Stimulated activated effector memory CD8-positive, alpha-beta T cell treated with anti-CD3 and anti-CD28 coated beads, Interleukin-12 subunit alpha, Interleukin-12 subunit beta, amount 100 ng/mL, for 72 hours (primary cell): Measurements from ENCODE around the gene PRCC.

Source experiments
- ATAC-seq: fragments of 150-1000 bp; cut with Tn5 transposase; 2 replicates; pipeline ENCODE4 v1.10.0; 2021
- DNase-seq, 2 donors: peaks; one replicate each; pipeline ENCODE4 v3.0.0; 2021 to 2022; ENCODE audit warnings: low spot score in 2 of 2
- H3K27ac Mint-ChIP-seq: one replicate; pipeline ENCODE4 v1.8.0; 2022; ENCODE audit warnings: mild to moderate bottlenecking, mixed read lengths
- H3K36me3 Mint-ChIP-seq: one replicate; pipeline ENCODE4 v1.8.0; 2022; ENCODE audit warnings: mild to moderate bottlenecking, mixed read lengths
- H3K4me1 Mint-ChIP-seq: one replicate; pipeline ENCODE4 v1.8.0; 2022; ENCODE audit warnings: mixed read lengths
- H3K4me3 Mint-ChIP-seq: one replicate; pipeline ENCODE4 v1.8.0; 2022; ENCODE audit warnings: mild to moderate bottlenecking, mixed read lengths
- H3K9me3 Mint-ChIP-seq: one replicate; pipeline ENCODE4 v1.8.0; 2022; ENCODE audit warnings: mixed read lengths

PRCC gene

GRCh38 chr1:156844102-156844501 is 76.8 kb downstream of the PRCC start:
- H3K9me3 Mint-ChIP-seq = no peaks in the 10 kb centered on the region
- no peak overlapping the region for H3K27ac Mint-ChIP-seq
- peak overlapping the region; percentile 70 for H3K4me3 Mint-ChIP-seq
- peaks cover 44% of the 10 kb centered on the region for H3K4me1 Mint-ChIP-seq
- ATAC-seq (no peak), DNase-seq (no peak)
- H3K36me3 Mint-ChIP-seq = no peaks in the 10 kb centered on the region

GRCh38 chr1:156844638-156845037 is 77.3 kb downstream of the PRCC start:
- ATAC-seq = no peak
- H3K4me1 Mint-ChIP-seq = peaks cover 45% of the 10 kb centered on the region
- no peak overlapping the region for H3K27ac Mint-ChIP-seq
- no peak for DNase-seq
- peak overlapping the region; percentile 70 for H3K4me3 Mint-ChIP-seq
- H3K9me3 Mint-ChIP-seq = no peaks in the 10 kb centered on the region
- H3K36me3 Mint-ChIP-seq = no peaks in the 10 kb centered on the region

- Mint-ChIP-seq H3K4me3 (peak overlapping the region; percentile 70), H3K9me3 (no peaks in the 10 kb centered on the region), H3K36me3 (no peaks in the 10 kb centered on the region), H3K4me1 (peaks cover 45% of the 10 kb centered on the region), H3K27ac (no peak overlapping the region)
- ATAC-seq = peak; percentile 55
- peak in 1 of 2 donors; percentile 26 for DNase-seq
These were observed 78.0 kb downstream of the PRCC start for GRCh38 chr1:156845055-156845952.

GRCh38 chr1:156845953-156846545 is 78.7 kb downstream of the PRCC start:
- H3K36me3 Mint-ChIP-seq = no peaks in the 10 kb centered on the region
- no peak overlapping the region for H3K27ac Mint-ChIP-seq
- peak overlapping the region; percentile 70 for H3K4me3 Mint-ChIP-seq
- DNase-seq (no peak), ATAC-seq (no peak)
- H3K9me3 Mint-ChIP-seq = no peaks in the 10 kb centered on the region
- H3K4me1 Mint-ChIP-seq = peaks cover 45% of the 10 kb centered on the region

GRCh38 chr1:156846643-156847042 is 79.3 kb downstream of the PRCC start:
- Mint-ChIP-seq H3K36me3 (no peaks in the 10 kb centered on the region), H3K9me3 (no peaks in the 10 kb centered on the region), H3K4me1 (peaks cover 45% of the 10 kb centered on the region), H3K27ac (no peak overlapping the region), H3K4me3 (peak overlapping the region; percentile 70)
- DNase-seq (no peak), ATAC-seq (no peak)

GRCh38 chr1:156847591-156848460 is 80.5 kb downstream of the PRCC start:
- Mint-ChIP-seq H3K9me3 (no peaks in the 10 kb centered on the region), H3K36me3 (no peaks in the 10 kb centered on the region), H3K4me3 (peak overlapping the region; percentile 70), H3K27ac (peak overlapping the region; percentile 76), H3K4me1 (peaks cover 45% of the 10 kb centered on the region)
- ATAC-seq = no peak
- no peak for DNase-seq

GRCh38 chr1:156848461-156849150 is 81.3 kb downstream of the PRCC start:
- no peaks in the 10 kb centered on the region for H3K36me3 Mint-ChIP-seq
- DNase-seq (peak; percentile 46 to 67), ATAC-seq (peak; percentile 89)
- H3K4me1 Mint-ChIP-seq = peaks cover 45% of the 10 kb centered on the region
- H3K9me3 Mint-ChIP-seq = no peaks in the 10 kb centered on the region
- H3K4me3 Mint-ChIP-seq = peak overlapping the region; percentile 70
- peak overlapping the region; percentile 76 for H3K27ac Mint-ChIP-seq

- no peaks in the 10 kb centered on the region for H3K9me3 Mint-ChIP-seq
- DNase-seq (no peak), ATAC-seq (no peak)
- H3K27ac Mint-ChIP-seq = peak overlapping the region; percentile 76
- peaks cover 40% of the 10 kb centered on the region for H3K4me1 Mint-ChIP-seq
- H3K36me3 Mint-ChIP-seq = no peaks in the 10 kb centered on the region
- H3K4me3 Mint-ChIP-seq = peak overlapping the region; percentile 70
These were observed 81.8 kb downstream of the PRCC start for GRCh38 chr1:156849151-156849496.
